ENCODE data around the gene GAA. TPM values are rescaled to one million over a fixed set of nuclear protein-coding genes. Genes with fewer than 3 reads are reported as not detected.

GAA gene
- total RNA-seq, 2 donors from 2014 or later: 167 to 217 TPM

DNA sequence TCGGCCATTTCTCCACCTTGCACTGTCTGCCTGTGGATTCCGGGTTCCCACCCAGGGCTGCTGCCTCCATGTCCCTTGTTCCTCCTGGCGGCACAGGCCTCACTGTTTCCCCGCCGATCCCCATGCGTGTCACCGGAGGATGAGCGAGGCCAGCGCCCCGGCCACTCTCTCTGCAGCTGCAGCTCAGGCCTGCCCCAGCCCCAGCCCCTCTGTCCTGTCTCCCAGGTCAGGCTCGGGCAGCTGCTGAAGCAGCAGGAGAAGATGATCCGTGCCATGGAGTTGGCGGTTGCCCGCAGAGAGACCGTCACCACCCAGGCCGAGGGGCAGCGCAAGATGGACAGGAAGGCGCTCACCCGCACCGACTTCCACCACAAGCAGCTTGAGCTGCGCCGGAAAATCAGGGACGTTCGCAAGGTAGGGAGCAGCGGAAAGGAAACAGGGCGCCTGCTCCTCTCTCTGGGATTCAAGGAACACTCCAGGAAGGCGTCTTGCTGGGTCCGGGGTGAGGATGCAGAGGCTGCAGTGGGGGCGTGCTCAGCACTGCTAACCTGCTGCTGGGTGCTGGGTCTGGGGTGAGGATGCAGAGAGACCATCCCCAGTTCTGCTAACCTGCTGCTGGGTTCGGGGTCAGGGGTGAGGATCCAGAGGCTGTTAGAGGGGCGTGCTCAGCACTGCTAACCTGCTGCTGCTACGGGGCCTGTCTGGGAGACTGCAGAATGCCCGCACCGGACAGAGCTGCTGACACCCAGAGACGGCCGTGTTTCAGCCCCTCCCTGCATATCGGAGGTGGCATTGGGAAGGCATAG, 6.1 kb upstream of the GAA start:
- 79% methylated on average over 35 of the region's 37 CpGs for WGBS

DNA sequence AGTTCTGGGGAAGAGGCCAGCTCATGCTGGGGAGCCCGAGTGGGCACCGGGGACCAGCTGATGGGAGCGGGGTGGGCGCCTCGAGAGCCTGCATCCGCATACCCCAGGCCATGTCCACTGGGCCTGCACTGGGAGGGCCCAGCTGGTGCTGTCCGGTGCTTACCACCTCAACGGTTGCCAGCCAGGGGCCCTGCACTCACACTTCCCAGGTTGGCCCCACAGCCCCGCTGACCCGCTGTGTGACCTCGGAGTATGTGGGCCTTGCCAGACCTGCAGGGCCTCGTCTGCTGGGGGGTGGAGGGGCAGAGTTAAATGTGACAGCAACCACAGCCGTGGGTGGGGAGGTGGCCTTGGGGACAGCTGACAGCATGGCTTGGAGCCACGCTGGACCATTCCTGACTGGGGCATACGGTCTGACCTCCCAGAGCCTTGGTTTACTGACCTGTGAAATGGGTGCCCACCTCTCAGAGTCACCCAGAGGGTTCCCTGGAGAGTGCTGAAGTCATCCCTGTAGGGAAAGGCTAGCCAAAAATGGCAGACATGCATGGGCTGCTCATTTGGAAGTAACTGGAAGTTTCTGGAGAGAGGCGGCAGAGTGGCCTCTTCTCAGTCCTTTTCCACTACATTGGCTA, 5.4 kb upstream of the GAA start:
- DNase-seq (ENCODE audit: low spot score): no peak
- no peak overlapping the region for H3K4me3 ChIP-seq
- H3K27me3 ChIP-seq (replicated peaks; ENCODE audit: insufficient read depth): no peaks in the 10 kb centered on the region
- H3K27ac ChIP-seq: no peak overlapping the region
- 92% methylated on average over 14 of the region's 16 CpGs for WGBS
- H3K9me3 ChIP-seq: no peaks in the 10 kb centered on the region
- no peaks in the 10 kb centered on the region for H3K36me3 ChIP-seq
- no peaks in the 10 kb centered on the region for H3K4me1 ChIP-seq (replicated peaks)
- intact Hi-C loops (cut with DNase I): no loop called here
- TF ChIP-seq POLR2AphosphoS5 (IDR thresholded peaks at IDR 0.05): no peak
- no peak for TF ChIP-seq POLR2A (IDR thresholded peaks at IDR 0.05)
- TF ChIP-seq, protein P1, sequence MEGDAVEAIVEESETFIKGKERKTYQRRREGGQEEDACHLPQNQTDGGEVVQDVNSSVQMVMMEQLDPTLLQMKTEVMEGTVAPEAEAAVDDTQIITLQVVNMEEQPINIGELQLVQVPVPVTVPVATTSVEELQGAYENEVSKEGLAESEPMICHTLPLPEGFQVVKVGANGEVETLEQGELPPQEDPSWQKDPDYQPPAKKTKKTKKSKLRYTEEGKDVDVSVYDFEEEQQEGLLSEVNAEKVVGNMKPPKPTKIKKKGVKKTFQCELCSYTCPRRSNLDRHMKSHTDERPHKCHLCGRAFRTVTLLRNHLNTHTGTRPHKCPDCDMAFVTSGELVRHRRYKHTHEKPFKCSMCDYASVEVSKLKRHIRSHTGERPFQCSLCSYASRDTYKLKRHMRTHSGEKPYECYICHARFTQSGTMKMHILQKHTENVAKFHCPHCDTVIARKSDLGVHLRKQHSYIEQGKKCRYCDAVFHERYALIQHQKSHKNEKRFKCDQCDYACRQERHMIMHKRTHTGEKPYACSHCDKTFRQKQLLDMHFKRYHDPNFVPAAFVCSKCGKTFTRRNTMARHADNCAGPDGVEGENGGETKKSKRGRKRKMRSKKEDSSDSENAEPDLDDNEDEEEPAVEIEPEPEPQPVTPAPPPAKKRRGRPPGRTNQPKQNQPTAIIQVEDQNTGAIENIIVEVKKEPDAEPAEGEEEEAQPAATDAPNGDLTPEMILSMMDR (IDR thresholded peaks at IDR 0.05): no peak

More for the DNA sequence above, 6.1 kb upstream of the GAA start:
- H3K4me1 ChIP-seq (replicated peaks): no peaks in the 10 kb centered on the region
- H3K27ac ChIP-seq: no peak overlapping the region
- no peaks in the 10 kb centered on the region for H3K9me3 ChIP-seq
- TF ChIP-seq POLR2A (IDR thresholded peaks at IDR 0.05): no peak
- no peak for TF ChIP-seq POLR2AphosphoS5 (IDR thresholded peaks at IDR 0.05)
- TF ChIP-seq, protein P1 (IDR thresholded peaks at IDR 0.05): no peak
- H3K36me3 ChIP-seq: no peaks in the 10 kb centered on the region
- intact Hi-C loops (cut with DNase I): no loop called here
- DNase-seq (ENCODE audit: low spot score): no peak
- H3K27me3 ChIP-seq (replicated peaks; ENCODE audit: insufficient read depth): no peaks in the 10 kb centered on the region
- no peak overlapping the region for H3K4me3 ChIP-seq

DNA sequence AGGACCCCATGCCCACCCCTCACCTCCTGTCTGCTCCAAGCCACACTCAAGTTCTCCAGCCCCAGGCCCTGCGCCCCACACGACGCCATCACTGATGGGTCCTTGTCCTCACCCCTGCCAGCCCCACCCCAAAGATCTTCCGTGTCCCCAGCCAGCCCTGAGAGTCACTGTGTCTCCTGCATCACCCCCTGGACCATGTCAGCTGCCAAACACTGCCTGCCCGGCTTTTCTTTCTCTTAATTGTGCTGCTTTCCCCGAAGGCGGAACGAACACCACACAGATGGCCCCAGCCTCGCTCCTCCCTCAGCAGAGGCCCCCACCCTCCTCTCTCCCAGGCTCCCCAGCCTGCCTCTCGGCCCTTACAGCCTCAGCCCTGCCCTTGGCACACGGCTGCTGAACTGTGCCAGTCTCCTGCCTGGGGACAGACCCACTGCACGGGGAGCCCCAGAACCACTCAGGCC, 4.8 kb upstream of the GAA start:
- H3K4me3 ChIP-seq: no peak overlapping the region
- no peaks in the 10 kb centered on the region for H3K4me1 ChIP-seq (replicated peaks)
- H3K36me3 ChIP-seq: no peaks in the 10 kb centered on the region
- TF ChIP-seq POLR2A (IDR thresholded peaks at IDR 0.05) (no peak), POLR2AphosphoS5 (IDR thresholded peaks at IDR 0.05) (no peak)
- TF ChIP-seq, protein P1 (IDR thresholded peaks at IDR 0.05): no peak
- intact Hi-C loops (cut with DNase I): no loop called here
- no peak for DNase-seq (ENCODE audit: low spot score)
- no peaks in the 10 kb centered on the region for H3K27me3 ChIP-seq (replicated peaks; ENCODE audit: insufficient read depth)
- WGBS: 61% methylated on average over 12 of the region's 12 CpGs
- H3K27ac ChIP-seq: no peak overlapping the region
- no peaks in the 10 kb centered on the region for H3K9me3 ChIP-seq

DNA sequence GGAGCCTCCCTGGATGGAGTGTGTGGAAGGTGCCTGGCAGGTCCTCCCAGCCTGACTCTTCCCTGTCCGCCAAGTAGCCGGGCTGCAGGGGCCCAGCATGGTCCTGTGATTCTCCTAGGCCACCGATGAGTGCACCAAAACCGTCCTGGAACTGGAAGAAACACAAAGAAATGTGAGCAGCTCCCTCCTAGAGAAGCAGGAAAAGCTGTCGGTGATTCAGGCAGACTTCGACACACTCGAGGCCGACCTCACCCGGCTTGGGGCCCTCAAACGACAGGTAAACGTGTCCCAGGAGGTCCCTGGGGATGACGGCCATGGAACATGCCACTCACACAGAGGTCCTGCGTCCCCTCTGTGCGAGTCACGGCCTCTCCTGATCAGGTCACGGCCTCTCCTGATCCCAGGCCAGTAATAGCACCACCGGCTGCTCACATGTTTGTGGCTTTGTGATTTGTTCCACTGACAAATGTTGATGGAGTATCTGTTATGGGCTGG, 4.2 kb upstream of the GAA start:
- TF ChIP-seq, protein P1 (IDR thresholded peaks at IDR 0.05): no peak
- TF ChIP-seq POLR2AphosphoS5 (IDR thresholded peaks at IDR 0.05) (no peak), POLR2A (IDR thresholded peaks at IDR 0.05) (no peak)
- H3K27ac ChIP-seq: no peak overlapping the region
- no peaks in the 10 kb centered on the region for H3K27me3 ChIP-seq (replicated peaks; ENCODE audit: insufficient read depth)
- H3K4me1 ChIP-seq (replicated peaks): no peaks in the 10 kb centered on the region
- intact Hi-C loops (cut with DNase I): no loop called here
- no peak for DNase-seq (ENCODE audit: low spot score)
- no peak overlapping the region for H3K4me3 ChIP-seq
- WGBS: 89% methylated on average over 17 of the region's 17 CpGs
- no peaks in the 10 kb centered on the region for H3K9me3 ChIP-seq
- H3K36me3 ChIP-seq: no peaks in the 10 kb centered on the region
